Suppressor macrophage treated with lipopolysaccharide for 1 hour (primary cell): ENCODE measurements around the gene MYLIP.

Experiments used
- DNase-seq, 3 donors: peaks; one replicate each; pipeline ENCODE4 v3.0.0-alpha.2; 2020 to 2022

Gene MYLIP

DNA sequence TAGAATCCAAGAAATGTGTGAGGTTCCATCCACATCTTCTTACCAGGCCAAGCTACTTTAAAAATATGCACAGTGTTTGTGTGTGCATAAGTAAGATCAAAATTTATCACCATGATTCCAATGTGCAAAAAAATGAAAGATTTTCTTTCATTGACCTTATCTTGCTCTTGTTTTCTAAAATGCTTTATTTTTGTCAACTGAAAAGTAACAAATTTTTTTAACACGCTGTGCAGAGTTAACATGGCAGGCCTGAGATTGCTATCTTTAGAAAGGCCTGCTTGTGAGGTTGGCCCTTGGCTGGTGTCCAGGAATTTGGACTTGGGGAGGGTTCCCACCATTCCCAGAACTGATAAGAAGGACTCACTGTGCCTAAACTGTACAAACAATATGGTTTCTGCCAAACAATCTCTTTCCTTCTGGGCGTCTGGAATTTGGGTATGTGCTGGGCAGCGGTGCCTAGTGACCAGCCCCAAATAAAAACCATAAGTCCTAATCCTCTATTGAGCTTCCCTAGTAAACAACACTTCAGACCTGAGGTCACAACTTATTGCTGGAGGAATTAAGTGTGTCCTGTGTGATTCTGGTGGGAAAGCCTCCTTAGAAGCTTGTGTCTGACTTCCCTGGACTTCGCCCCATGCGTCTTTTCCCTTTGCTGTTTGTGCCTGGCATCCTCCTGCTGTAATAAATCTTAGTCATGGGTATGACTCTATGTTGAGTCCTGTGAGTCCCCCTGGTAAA, 19.8 kb upstream of the MYLIP start:
- DNase-seq: peak in 2 of 3 donors; percentile 29 to 43

DNA sequence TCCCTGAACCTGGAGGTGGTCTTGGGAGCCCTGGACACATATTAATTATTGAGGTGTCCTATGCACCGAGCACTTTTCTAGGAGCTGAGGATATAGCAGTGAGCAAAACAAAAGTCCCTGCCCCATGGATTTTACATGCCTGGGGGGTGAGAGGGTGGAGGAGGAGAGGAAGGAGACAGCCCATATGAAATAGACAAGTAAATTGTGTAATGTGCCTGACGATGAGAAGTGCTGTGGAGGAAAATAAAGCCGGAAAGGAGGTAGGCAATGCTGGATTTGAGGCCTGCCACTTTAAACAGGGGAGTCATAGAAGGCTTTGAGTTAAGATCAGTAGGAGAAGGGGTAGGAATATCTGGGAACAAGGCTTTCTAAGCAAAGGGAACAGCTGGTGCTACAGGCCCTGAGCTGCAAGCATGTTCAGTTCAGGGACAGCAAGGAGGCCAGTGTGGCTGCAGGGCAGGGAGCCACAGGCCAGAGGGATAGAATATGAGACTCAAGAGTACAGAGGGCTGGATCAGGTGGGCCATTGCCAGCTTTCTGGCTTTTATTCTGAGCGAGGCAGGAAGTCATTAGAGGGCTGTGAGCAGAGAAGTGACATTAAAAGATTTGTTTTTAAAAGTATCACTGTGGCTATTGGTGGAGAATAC, 19.1 kb upstream of the MYLIP start:
- peak in 2 of 3 donors; percentile 23 for DNase-seq

DNA sequence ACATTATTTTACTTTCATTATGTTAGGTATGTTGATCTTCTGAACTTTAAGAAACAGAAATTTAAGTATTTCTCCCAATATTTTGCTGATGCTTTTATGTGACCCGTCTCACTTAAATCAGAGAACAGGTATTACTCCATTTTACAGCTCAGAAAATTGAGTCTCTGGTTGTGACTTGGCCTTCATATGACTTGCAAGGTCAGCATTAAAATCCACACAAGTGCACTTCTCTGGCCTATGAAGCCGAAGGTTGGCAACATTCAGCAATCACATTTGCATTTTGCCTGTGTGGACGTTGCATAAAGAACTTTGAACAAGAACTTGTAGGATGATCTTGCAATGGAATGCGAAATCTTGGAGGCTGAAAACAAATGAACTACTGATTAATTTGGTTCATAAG, 10.1 kb upstream of the MYLIP start:
- no peak for DNase-seq

DNA sequence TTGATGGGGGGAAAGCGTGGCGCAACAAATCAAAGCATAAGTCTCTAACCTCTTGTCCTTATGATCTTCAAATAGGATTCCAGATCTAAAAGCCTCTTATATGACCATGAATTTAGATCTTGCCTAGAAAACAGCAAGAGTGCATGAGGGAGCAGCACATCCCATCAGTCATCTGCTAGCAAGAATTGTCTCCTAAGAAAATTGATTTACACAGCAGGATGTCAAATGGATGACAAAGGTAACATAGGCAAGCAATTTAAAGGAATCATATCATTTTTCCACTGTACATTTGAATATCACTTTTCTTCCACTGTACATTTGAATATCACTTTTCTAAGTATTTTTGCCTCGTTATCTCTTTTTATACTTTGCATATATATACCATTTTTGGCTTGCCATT, 7.5 kb upstream of the MYLIP start:
- no peak for DNase-seq

DNA sequence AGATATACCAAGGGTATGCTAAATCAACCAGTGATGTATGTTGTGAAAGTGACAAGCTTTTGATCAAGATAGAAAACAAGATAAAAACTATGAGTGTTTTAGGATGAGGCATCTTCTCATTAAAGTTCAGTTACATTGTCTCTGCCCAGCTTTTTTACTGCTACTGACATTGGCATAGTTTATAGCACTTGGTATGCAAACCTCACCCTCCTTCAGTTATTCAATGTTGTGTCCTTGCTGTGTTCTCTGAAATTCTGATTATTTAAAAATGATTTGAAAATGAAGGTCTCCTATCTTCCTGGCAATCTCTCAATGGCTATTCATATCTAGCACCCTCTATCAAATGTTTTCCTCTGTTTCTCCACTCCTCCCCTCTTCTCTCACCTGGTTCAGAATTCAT, 6.7 kb upstream of the MYLIP start:
- DNase-seq: no peak

DNA sequence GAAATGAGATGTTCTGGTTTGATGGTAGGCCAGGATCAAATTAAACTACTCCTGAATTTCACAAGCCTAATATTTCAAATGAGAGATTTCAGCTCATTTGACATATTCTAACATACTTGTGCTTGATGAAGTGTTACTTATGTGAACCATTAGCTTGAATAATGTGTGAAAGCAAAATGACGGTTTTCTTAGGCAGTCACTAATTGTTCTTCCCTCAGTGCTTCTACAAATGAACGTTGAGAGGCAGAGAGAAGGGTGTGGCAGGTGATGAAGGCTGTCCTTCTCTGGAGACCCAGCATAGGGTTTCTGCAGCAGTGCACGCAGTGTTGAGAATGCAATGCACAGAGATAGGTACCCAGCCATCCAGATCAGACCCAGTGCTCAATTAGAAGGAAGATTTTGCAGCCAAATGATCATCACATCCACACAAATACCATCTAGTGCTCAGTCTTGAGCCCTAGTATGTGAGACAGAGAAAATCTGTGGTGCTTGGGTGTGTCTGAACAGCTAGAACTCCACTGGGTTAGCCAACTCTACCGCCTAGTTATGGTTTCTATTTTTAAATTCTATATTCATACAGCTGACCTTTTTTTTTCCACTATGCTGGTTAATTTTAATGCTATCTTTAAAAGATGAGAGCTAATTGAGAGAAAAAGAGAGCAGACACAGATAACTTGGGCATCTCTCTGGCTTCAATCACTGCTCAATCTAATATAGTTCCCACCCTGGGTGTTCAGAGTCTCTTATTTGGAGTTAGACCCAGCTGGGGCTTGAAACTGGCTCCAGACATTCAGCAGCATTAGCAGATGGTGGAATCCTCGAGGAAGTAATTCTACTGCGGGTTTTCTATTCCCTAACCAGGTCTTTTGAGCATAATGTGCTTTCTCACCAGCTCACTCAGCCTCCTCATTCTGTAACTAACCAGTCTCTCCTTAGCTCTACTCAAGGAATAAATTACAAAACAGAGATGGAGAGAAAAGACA, 4.4 kb upstream of the MYLIP start:
- no peak for DNase-seq

DNA sequence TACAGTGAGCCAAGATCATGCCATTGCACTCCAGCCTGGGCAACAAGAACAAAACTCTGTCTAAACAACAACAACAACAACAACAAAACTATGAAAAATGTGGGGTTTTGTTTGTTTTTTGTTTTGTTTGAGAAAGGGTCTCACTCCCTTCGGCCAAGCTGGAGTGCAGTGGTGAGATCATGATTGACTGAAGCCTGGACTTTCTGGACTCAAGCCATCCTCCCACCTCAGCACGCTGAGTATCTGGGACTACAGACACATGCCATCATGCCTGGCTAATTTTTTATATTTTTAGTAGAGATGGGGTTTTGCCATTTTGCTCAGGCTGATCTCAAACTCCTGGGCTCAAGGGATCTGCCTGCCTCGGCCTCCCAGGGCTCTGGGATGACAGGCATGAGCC, 2.8 kb upstream of the MYLIP start:
- DNase-seq: no peak

DNA sequence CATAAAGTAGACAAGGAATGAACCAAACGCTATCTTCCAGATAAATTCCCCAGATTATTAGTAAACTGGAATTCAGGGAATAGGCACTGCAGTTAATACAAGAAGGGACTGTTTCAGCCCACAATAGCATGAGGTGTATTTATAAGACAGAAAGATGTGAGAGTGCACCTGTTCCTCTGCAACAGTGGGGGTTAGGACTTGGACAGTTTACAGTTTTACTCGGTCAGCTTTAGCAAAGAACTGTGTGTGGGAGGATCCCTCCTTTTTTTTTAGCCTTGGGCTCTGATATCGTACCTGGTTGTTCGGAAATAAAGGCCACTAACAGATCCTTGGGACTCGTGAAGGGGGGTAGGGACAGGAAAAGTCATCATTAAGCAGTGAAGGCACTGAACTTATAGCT, 2.0 kb upstream of the MYLIP start:
- no peak for DNase-seq

DNA sequence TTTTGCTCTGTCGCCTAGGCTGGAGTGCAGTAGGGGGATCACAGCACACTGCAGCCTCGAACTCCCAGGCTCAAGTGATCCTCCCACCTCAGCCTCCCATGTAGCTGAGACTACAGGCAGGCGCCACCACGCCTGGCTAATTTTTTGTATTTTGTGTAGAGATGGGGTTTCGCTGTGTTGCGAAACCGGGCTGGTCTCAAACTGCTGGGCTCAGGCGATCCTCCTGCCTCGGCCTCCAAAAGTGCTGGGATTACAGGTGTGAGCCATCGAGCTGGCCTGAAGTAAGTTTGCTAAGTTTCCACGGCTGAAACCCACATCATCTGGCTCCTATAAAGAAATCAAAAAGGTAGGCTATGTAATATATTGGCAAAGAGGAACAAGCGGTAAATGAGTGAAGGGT, 1.4 kb upstream of the MYLIP start:
- no peak for DNase-seq

DNA sequence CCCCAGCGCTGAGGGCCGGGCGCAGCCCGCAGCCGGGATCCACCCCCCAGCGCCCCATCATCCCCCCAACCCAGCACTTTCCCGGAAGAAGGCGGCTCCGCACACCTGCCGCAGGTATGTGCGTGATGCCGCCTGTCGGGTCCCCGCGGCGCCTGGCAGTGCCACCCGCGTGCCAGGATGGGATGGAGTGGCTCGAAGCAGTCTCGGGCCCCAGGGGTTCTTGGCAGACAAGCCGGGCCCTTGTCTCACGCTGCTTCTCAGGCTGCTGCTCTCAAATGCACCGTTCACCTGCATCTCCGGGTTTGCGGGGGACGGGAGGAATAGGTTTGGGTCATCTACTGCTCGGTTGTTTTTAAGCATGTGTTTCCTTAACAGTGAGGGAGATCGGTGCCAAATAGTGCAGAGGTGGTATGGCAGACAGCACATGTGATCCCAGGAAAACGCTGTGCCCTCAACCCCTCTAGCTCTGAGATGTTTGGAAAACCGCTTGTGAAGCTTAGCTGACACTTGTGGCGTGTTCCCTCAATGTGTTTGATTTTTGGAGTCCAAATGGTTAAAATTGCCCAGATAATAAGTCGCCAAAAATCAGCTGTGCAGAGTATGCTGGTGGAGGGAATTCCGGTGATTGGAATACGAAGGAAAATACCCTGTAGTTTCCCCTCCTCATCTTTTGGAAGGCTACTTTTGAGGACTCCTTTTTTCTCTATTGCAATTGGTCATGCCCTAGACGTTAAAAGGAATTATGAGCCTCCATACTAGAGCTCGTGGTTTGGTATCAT, 926 bp downstream of the MYLIP start:
- DNase-seq: peak; percentile 47 to 57 (median 51)

DNA sequence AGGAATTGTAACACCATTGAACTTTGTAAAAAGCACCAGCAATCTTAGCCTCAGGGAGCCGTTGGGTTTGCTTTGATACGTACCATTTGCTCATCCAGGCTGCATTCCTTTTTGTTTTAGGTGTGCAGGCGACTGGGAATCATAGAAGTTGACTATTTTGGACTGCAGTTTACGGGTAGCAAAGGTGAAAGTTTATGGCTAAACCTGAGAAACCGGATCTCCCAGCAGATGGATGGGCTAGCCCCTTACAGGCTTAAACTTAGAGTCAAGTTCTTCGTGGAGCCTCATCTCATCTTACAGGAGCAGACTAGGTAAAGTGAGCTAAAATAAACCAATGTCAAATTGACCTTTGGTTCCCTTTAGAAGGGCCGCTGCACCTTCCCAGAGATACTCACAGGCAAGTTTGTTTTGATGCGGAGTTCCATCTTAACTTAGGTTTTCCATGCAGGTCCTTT, 1.6 kb downstream of the MYLIP start:
- DNase-seq: no peak

DNA sequence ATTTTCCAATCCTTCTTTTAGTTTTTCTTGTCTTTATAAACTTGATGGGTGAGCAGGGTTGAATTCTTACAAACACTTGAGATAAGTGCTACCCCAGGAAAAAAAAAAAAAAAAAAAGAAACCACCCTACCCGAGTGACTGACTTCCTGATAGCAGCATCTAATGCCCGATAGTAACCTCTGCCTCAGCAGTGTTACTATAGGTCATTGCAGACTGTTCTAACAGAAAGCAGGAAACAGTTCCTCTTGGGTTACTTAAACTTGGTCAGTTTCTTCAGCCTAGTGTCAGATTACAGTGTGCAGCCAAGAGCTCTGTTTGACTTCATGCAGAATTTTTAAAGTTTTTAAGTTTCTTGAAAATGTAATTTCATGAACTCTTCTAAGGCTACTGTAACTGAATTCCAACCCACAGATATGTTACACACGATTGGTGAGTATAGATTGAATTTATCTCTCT, 2.1 kb downstream of the MYLIP start:
- DNase-seq: peak; percentile 76 to 88 (median 85)

DNA sequence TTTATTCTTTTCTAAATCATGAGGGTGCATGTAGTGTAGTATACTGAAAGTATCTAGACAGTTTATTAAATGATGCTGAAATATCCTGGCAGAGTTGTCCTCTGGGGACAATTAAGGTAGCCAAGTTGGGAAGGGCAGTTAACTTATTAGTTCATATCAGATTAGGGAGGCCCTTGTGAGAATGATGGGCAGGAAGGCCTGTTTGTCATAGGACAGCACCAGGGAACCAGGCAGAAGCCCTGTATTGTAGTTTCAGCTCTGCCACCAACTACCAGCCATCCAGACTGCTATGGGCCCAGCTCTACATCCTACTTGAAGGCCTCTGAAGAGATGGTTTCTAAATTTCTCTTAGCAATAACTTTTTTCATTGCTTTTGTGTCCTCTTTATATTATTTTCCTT, 4.0 kb downstream of the MYLIP start:
- peak in 1 of 3 donors; percentile 4 for DNase-seq

DNA sequence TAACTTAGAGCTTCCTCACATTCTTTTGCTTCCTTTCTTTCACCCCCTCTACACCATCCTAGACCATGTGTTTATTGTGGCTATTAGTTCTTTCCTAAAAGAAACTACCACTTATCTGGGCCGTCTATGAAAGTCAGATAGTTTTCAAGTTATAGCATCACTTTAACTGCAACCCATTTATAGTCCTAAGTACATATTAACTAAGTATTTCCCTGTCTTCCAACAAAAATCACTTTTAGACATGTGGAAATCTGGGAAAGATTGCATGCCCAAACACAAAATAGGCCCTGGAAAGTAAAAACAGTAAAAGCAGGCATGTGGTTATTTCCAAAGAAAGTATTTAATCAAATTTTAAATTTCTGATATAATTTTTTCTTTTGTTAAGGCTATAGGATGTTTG, 5.5 kb downstream of the MYLIP start:
- DNase-seq: no peak

DNA sequence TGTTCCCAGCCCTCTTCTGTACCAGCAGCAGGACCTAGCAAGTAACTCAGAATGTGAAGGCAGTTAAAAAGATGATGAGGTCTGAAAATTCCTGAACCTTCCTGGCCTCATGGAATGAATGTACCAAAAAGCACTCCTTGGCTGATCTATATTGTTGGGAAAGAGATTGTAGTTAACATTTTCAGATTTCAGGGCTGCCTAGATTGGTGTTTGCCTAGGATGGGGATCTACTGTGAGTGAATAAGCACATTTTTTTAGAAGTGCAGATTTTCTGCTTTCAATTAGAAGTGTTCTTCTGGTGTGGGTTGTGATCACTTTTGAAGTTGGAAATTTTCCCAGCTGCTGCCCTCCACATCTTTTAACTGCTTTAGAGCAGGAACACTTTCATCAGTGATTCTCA, 6.2 kb downstream of the MYLIP start:
- DNase-seq: no peak

DNA sequence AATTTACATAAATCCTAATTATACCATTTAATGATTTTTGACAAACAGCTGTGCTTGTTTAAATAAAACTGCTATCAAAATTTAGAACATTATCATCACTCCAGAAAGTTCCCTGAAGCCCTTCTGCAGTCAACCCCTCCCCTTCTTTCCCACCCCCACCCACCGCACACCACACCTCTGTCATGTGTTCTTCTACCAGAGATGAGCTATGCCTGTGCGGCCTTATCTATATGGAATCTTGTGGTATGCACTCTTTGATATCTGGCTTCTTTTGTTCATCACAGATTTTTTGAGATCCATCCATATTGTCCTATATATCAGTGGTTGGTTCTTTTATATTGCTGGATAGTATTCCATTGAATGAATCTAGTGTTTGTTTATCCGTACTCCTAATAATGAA, 7.2 kb downstream of the MYLIP start:
- no peak for DNase-seq

DNA sequence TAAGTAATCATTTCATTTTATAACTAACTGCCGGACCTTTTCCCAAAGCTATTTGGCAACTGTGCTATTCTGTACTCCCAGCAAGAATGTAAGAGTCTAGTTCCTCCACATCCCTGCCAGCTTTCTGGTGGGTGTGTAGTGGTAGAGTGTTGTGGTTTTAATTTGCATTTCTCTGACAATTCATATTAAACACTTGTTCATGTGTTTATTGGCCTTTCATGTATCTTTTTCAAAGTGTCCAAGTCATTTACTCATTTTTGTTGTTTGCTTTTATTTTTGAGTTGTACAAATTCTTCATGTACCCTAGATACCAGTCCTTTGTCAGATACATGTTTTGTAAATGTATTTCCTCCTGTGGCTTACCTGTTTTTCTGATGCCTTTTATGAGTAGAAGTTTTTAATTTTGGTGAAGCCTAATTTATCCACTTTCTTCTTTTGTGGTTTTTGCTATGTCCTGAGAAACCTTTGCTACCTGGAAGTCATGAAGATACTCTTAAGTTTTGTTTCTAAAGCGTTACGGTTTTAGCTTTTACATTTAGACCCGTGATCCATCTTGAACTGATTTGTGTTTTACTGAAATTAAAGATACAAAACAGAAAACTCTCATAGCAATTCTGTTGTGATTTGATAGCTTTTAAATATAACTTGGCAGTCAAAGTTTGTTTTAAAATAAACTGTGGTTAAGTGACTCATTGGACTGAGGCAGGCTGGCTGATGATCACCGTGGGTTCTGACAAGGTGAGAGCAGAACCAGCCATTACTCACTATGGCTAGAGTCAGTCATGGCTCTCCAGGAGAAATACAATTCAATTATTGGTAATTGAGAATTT, 8.0 kb downstream of the MYLIP start:
- DNase-seq: peak; percentile 25 to 39 (median 38)

DNA sequence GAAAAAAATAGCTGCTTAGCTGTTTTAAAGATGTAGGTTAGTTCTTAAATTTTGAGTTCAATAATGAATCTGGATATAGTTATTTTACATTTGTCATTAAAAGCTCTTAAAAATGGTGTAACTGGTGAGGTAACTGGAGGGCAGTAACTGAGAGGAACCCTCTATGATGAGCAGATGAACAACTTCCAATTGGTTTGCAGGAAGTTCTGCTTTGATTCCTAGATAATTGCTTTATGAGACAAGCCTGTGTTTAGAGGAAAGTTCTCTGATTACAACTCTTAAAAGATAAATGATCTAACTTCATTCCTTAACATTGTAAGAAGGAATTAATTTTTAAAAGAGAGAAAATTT, 8.5 kb downstream of the MYLIP start:
- peak in 1 of 3 donors; percentile 19 for DNase-seq

DNA sequence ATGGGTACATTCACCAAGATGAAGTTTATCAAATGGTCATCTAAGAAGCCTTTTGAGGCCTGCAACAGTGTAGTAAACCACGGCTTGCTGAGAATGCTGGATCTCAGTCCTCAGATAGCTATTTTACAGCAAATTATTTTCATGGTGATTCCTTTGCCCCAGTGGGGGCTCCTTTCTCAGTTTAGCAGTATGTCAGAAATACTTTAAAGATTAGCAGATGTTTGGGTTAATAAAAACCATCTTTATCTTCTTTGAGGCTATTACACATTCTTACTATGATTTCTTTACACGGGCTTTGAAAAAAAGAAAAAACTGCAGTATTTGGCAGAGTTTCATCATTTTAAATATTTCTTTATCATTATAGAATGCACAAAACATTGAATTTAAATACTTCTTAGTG, 10.7 kb downstream of the MYLIP start:
- DNase-seq: no peak

DNA sequence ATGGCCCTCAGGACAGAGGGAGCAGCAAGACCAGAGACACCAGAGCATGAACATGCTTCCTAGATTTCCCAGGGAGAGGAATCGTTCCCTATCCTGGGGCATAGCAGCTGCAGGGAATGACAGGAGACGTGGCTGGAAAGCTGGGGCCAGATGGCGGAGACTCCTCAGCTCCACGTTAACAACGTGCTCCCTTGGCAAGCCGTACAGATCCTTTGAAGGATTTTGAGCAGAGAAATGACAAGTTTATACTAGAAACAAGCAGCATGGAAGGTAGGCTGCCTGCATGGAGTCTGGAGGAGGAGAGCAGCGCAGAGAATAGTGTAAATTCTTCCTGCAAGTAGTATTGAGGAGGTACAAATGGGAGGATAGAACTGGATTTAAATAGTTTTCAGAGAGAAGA, 11.7 kb downstream of the MYLIP start:
- no peak for DNase-seq

DNA sequence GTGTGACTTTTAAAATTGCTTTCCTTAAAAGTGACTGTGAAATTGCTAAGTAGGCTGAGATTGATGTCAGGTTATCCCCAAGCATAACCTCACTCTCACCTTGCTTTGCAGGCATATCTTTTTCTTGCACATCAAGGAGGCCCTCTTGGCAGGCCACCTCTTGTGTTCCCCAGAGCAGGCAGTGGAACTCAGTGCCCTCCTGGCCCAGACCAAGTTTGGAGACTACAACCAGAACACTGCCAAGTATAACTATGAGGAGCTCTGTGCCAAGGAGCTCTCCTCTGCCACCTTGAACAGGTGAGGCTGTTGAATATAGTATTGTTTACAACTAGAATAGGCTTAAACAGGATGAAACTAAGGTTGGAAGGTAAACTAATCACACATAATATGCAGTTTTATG, 12.6 kb downstream of the MYLIP start:
- no peak for DNase-seq

DNA sequence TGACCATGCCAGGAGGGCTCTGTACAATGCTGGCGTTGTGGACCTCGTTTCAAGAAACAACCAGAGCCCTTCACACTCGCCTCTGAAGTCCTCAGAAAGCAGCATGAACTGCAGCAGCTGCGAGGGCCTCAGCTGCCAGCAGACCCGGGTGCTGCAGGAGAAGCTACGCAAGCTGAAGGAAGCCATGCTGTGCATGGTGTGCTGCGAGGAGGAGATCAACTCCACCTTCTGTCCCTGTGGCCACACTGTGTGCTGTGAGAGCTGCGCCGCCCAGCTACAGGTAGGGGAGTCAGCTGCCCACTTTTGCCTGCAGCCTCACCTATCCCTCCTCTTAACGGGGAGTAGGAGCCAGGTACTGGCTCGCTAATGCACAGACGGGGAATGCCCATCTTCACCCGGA, 16.2 kb downstream of the MYLIP start:
- no peak for DNase-seq
